ENCODE measurements around the gene NPAS1.

The NPAS1 gene

DNA sequence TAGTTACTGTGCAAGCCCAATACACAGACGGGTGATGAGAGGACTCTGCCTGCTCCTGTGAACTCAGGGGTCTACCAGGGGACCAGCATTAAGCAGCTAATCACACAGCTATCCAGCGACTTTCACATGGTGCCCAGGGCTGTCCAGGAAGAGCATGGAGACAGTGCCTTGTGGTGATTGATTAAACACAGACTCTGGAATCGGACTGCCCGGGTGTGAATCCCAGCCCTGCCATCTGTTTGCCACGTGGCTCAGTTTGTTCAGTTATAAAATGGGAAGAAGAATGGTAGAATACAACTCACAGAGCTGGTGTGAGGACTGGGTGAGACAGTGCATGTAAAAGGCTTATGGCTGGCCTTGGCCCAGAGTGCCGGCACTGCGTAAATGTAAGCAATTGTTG, 42.1 kb upstream of the NPAS1 start:
- TF ChIP-seq, protein P1, sequence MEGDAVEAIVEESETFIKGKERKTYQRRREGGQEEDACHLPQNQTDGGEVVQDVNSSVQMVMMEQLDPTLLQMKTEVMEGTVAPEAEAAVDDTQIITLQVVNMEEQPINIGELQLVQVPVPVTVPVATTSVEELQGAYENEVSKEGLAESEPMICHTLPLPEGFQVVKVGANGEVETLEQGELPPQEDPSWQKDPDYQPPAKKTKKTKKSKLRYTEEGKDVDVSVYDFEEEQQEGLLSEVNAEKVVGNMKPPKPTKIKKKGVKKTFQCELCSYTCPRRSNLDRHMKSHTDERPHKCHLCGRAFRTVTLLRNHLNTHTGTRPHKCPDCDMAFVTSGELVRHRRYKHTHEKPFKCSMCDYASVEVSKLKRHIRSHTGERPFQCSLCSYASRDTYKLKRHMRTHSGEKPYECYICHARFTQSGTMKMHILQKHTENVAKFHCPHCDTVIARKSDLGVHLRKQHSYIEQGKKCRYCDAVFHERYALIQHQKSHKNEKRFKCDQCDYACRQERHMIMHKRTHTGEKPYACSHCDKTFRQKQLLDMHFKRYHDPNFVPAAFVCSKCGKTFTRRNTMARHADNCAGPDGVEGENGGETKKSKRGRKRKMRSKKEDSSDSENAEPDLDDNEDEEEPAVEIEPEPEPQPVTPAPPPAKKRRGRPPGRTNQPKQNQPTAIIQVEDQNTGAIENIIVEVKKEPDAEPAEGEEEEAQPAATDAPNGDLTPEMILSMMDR (IDR thresholded peaks at IDR 0.05), result no peak

DNA sequence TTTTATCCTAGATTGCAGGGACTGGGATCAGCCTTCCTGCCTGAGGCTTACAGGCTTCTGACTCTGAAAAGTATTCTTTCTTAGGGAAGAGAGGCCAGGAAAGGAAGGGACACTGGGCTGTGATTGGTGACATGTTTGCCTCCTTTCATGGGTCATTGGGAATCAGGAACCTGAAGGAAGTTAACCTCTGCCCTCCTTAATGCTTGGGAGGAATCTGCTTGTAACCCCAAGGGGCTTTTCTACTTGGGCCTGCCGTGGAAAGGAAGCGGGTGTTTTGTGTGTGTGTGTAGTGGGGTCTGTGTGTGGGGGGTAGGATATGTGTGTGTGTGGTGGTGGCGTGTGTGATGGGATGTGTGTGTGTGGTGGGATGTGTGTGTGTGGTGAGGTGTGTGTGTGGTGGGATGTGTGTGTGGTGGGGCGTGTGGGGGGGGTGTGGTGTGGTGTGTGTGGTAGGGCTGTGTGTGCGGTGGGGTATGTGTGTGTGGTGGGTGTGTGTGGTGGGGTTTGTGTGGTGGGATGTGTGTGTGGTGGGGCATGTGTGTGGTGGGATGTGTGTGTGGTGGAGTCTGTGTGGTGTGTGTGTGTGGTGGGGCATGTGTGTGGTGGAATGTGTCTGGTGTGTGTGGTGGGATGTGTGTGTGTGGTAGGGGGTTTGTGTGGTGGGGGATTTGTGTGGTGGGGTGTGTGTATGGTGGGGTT, 41.3 kb upstream of the NPAS1 start:
- TF ChIP-seq, protein P1 (IDR thresholded peaks at IDR 0.05), result no peak

DNA sequence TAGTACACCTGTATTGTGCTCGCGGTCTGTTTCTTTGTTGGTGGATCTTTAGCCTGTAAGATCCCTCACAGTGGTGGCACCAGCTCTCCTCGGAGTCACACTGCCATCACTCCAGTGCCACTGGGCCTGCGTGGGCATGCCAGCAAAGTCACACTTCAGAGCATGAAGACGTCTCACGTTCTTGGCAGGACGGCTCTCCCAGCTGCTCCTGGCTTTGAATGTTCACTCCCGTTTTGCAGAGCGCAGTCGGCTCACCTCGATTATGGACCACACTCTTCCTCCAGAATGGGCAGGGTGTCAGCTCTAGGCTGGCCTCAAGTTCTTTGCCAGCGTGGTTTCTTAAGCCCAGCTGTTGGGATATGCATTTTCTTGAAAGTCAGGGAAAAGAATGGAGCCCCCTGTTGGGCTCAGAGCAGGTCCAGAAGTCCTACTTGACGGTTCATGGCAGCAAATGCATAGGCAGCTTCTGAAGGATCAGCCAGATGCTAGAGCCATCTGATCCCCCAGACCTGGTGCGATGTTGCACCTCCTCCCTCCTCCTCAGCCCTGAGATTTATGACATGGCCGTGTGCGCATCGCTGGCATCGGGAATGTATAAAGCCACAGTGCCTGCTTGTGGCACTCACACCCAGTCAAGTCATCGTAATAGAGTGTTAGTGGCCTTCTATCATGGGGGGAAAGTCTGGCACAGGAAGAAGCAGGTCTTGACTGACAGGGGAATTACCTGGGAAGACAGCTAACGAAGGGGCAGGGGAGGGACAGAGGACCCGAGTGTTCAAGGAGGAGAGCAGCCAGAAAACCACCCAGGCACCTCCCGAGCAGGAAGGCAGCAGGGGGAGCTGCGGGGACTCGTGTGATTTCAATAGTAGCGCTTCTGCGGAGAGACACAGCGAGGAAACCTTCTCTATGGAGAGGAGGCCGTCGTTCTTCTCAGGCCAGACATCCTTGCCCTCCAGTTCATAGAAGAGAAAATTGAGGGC, 40.2 kb upstream of the NPAS1 start:
- TF ChIP-seq, protein P1 (IDR thresholded peaks at IDR 0.05), result no peak

DNA sequence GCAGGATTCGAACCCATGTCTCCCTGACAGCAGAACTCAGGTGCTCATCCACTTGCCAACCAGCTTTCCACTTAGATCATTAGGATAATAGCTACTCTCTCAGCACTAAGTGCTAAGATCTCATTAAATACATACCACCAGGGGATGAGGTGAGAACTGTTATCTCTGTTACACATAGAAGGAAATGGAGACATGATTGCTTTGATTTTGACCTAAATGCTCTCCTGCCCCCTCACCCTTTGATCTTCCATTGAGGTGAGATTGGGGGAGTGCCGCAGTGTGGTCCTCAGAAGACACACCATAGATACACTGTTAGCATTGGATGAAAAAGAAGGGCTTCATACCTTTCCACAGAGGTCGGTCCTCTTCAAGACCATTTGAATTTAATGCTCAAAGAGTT, 38.9 kb upstream of the NPAS1 start:
- TF ChIP-seq, protein P1 (IDR thresholded peaks at IDR 0.05), result no peak

DNA sequence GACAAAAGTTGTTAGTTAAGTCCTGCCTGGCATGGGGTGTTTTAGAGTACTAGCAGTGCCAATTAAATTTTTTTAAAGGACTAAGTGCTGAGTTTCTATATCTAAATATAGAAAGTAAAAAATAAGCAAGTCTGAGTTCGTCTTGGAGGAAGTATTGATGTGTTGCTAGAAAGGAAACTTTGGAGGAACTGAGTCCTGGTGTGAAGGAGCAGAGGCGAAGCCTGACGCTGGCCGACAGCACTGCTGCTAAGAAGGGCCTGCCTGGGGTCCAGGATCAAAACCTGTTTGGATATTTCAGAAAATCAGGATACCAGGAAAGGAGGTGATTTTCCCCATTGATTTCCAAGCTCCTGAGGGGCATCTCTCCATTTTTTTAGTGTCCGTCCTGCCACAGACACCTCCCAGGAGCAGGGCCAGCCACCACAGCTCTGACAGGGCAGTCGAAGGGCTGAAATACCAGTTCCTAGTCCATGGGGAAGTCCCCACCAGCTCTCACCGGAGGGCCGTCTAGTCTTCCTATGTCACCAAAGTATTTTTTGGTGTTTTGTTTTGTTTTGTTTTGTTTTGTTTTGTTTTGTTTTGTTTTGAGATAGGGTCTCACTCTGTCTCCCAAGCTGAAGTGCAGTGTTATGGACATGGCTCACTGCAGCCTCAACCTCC, 38.2 kb upstream of the NPAS1 start:
- TF ChIP-seq, protein P1 (IDR thresholded peaks at IDR 0.05), result no peak

DNA sequence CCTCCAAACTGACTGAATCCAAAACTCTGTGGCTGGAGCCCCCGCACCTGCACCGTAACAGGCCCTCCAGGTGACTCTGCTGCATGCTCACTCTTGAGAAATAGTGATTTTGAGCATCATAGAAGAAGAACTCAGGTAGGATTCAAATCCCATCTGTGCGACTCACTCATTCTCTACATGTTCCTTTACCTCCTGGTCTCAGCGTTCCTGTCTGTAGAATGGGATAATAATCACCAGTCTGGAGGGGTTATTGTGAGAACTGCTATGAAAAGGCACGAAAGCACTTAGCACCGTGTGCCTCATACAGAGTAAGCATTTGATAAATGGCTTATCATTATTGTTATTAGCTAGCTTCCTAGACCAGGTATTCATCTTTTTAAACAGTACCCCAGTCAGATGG, 36.5 kb upstream of the NPAS1 start:
- TF ChIP-seq, protein P1 (IDR thresholded peaks at IDR 0.05), result no peak

Data from LNCAP (cell line).